HUES64 (cell line): ENCODE data around the gene SERPINF2.
A peak's percentile ranks its signal among the peaks of the same experiment; 100 is the strongest.
"Not testable (repeated sequence)": the region's sequence is repeated elsewhere in the genome, so short reads cannot be mapped to it uniquely, and the experiment has no call there.

Experiments used
- H3K27ac ChIP-seq: 2 replicates; pipeline ENCODE4 v1.7.0; 2013; ENCODE audit warnings: low read depth, low read length, inconsistent platforms
- H3K27me3 ChIP-seq: 2 replicates; pipeline ENCODE4 v1.6.1; 2013; ENCODE audit warnings: mild to moderate bottlenecking, low read length; ENCODE audit not compliant: insufficient read depth
- H3K36me3 ChIP-seq: 2 replicates; pipeline ENCODE4 v1.6.1; 2013; ENCODE audit warnings: mild to moderate bottlenecking, low read length; ENCODE audit not compliant: insufficient read depth
- H3K4me1 ChIP-seq: 2 replicates; pipeline ENCODE4 v1.6.1; 2013; ENCODE audit warnings: mild to moderate bottlenecking, low read length, moderate library complexity; ENCODE audit not compliant: insufficient read depth
- H3K4me3 ChIP-seq: 2 replicates; pipeline ENCODE4 v1.5.1; 2013; ENCODE audit warnings: mild to moderate bottlenecking, low read length, moderate library complexity
- H3K9ac ChIP-seq: 2 replicates; pipeline ENCODE4 v1.6.1; 2013; ENCODE audit warnings: mild to moderate bottlenecking, low read depth, low read length
- H3K9me3 ChIP-seq: 2 replicates; pipeline ENCODE4 v1.6.1; 2013; ENCODE audit warnings: low read depth, low read length; ENCODE audit not compliant: insufficient read depth
- WGBS: fragments of 150-250, 120-280 bp; methylation state at CpG from one replicate; pipeline ENCODE4 v1.1.7; 2013; ENCODE audit warnings: missing lambda C conversion rate; 5-methylcytosine and 5-hydroxymethylcytosine counted together

The SERPINF2 gene

DNA sequence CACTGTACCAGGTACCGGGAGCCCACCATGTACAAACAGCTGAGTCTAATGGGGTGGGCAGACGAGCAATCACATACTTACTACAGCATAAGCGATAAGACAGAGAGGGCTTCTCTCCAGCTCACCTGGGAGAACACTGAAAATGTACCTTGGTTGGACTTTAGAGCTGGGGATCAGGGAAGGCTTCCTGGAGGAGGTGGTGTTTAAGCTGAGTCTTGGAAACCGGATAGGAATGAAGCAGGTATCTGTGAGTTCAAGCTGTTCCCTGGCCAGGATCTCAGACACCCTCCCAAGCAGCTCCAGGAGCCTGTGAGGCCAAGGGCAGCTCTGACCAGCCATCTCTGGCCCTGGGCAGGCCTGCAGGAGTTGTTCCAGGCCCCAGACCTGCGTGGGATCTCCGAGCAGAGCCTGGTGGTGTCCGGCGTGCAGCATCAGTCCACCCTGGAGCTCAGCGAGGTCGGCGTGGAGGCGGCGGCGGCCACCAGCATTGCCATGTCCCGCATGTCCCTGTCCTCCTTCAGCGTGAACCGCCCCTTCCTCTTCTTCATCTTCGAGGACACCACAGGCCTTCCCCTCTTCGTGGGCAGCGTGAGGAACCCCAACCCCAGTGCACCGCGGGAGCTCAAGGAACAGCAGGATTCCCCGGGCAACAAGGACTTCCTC, 11.2 kb downstream of the SERPINF2 start:
- Histone ChIP-seq H3K36me3 (no peaks in the 10 kb centered on the region), H3K27ac (no peak overlapping the region), H3K9me3 (no peaks in the 10 kb centered on the region), H3K4me3 (no peak overlapping the region), H3K9ac (no peak overlapping the region), H3K4me1 (peaks cover 6% of the 10 kb centered on the region; the same call in 1 of the 2 replicates), H3K27me3 (no peaks in the 10 kb centered on the region)
- 79% methylated on average over 23 of the region's 23 CpGs for WGBS

GRCh38 chr17:1754430-1755112, 11.9 kb downstream of the SERPINF2 start:
- H3K9me3 ChIP-seq: no peaks in the 10 kb centered on the region
- H3K9ac ChIP-seq: no peak overlapping the region
- no peaks in the 10 kb centered on the region for H3K36me3 ChIP-seq
- H3K27me3 ChIP-seq: no peaks in the 10 kb centered on the region
- H3K4me3 ChIP-seq: no peak overlapping the region
- no peak overlapping the region for H3K27ac ChIP-seq
- WGBS: 81% methylated on average over 22 of the region's 25 CpGs
- H3K4me1 ChIP-seq: peaks cover 6% of the 10 kb centered on the region; the same call in 1 of the 2 replicates

- WGBS: 90% methylated on average over 20 of the region's 20 CpGs
- Histone ChIP-seq H3K36me3 (no peaks in the 10 kb centered on the region), H3K9me3 (no peaks in the 10 kb centered on the region), H3K9ac (no peak overlapping the region), H3K27ac (no peak overlapping the region), H3K4me3 (no peak overlapping the region), H3K27me3 (no peaks in the 10 kb centered on the region), H3K4me1 (peaks cover 6% of the 10 kb centered on the region; the same call in 1 of the 2 replicates)
Measured at GRCh38 chr17:1755252-1755826, 12.7 kb downstream of the SERPINF2 start.

- Histone ChIP-seq H3K4me1 (peaks cover 6% of the 10 kb centered on the region; the same call in 1 of the 2 replicates), H3K36me3 (no peaks in the 10 kb centered on the region), H3K4me3 (no peak overlapping the region), H3K9me3 (no peaks in the 10 kb centered on the region), H3K9ac (no peak overlapping the region), H3K27ac (no peak overlapping the region), H3K27me3 (no peaks in the 10 kb centered on the region)
- WGBS: 75% methylated on average over 17 of the region's 17 CpGs
Measured at GRCh38 chr17:1755827-1756262, 13.2 kb downstream of the SERPINF2 start.

DNA sequence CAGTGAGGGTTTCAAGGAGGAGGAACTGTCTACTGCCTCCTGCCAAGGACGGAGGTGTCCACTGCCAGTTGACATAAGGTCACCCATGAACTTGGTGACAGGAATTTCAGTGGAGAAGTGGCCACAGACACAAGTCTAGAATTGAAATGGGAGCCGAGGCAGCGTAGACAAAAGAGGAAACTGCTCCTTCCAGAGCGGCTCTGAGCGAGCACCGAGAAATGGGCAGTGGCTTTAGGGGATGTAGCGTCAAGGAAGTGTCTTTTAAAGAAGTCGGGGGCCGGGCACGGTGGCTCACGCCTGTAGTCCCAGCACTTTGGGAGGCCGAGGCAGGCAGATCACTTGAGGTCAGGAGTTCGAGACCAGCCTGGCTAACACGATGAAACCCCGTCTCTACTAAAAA, 16.1 kb downstream of the SERPINF2 start:
- WGBS: 93% methylated on average over 15 of the region's 15 CpGs
- H3K4me1 ChIP-seq: peaks cover 18% of the 10 kb centered on the region
- H3K9ac ChIP-seq: no peak overlapping the region
- H3K9me3 ChIP-seq: no peaks in the 10 kb centered on the region
- H3K4me3 ChIP-seq: no peak overlapping the region
- no peak overlapping the region for H3K27ac ChIP-seq
- H3K27me3 ChIP-seq: no peaks in the 10 kb centered on the region
- no peaks in the 10 kb centered on the region for H3K36me3 ChIP-seq

DNA sequence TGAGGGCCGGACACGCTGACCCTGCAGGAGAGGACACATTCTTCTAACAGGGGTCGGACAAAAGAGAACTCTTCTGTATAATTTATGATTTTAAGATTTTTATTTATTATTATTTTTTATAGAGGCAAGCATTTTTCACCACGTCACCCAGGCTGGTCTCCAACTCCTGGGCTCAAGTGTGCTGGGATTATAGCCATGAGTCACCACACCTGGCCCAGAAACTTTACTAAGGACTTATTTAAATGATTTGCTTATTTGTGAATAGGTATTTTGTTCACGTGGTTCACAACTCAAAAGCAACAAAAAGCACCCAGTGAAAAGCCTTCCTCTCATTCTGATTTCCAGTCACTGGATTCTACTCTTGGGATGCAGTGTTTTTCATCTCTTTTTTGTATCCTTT, 16.9 kb downstream of the SERPINF2 start:
- Histone ChIP-seq H3K4me1 (peaks cover 18% of the 10 kb centered on the region), H3K4me3 (no peak overlapping the region), H3K36me3 (no peaks in the 10 kb centered on the region), H3K9me3 (no peaks in the 10 kb centered on the region), H3K27ac (no peak overlapping the region), H3K9ac (no peak overlapping the region), H3K27me3 (no peaks in the 10 kb centered on the region)
- WGBS: 86% methylated on average over 2 of the region's 5 CpGs

- 51% methylated on average over 21 of the region's 21 CpGs for WGBS
- peaks cover 18% of the 10 kb centered on the region for H3K4me1 ChIP-seq
- H3K4me3 ChIP-seq: peak overlapping the region; percentile 42
- no peaks in the 10 kb centered on the region for H3K27me3 ChIP-seq
- peak overlapping the region; percentile 40 for H3K9ac ChIP-seq
- no peaks in the 10 kb centered on the region for H3K9me3 ChIP-seq
- H3K27ac ChIP-seq: peak overlapping the region; percentile 45; the same call in 1 of the 2 replicates
- no peaks in the 10 kb centered on the region for H3K36me3 ChIP-seq
Measured at GRCh38 chr17:1762233-1762900, 19.7 kb downstream of the SERPINF2 start.

GRCh38 chr17:1762901-1763898, 20.5 kb downstream of the SERPINF2 start:
- no peaks in the 10 kb centered on the region for H3K36me3 ChIP-seq
- H3K27ac ChIP-seq: peak overlapping the region; percentile 45; the same call in 1 of the 2 replicates

GRCh38 chr17:1764284-1764683, 21.6 kb downstream of the SERPINF2 start:
- H3K27ac ChIP-seq: no peak overlapping the region
- WGBS: 78% methylated on average over 11 of the region's 11 CpGs
- H3K4me3 ChIP-seq: no peak overlapping the region
- H3K9ac ChIP-seq: no peak overlapping the region
- H3K4me1 ChIP-seq: peaks cover 18% of the 10 kb centered on the region
- H3K36me3 ChIP-seq: no peaks in the 10 kb centered on the region
- no peaks in the 10 kb centered on the region for H3K27me3 ChIP-seq
- H3K9me3 ChIP-seq: no peaks in the 10 kb centered on the region

More at GRCh38 chr17:1762901-1763898, 20.5 kb downstream of the SERPINF2 start:
- Histone ChIP-seq H3K4me3 (peak overlapping the region; percentile 42), H3K9me3 (no peaks in the 10 kb centered on the region), H3K9ac (peak overlapping the region; percentile 40; the same call in 1 of the 2 replicates), H3K4me1 (peaks cover 18% of the 10 kb centered on the region), H3K27me3 (no peaks in the 10 kb centered on the region)
- 47% methylated on average over 22 of the region's 22 CpGs for WGBS

DNA sequence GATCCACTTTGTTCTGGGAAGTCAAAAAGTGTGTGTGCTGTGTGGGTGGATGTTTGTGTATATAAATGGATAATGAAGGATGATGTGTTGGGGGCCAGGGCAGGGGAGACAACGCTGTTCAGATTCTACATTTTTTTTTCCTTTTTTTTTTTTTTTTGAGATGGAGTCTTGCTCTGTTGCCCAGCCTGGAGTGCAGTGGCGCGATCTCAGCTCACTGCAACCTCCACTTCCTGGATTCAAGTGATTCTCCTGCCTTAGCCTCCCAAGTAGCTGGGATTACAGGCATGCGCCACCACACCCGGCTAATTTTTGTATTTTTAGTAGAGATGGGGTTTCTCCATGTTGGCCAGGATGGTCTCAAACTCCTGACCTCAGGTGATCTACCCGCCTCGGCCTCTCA, 22.0 kb downstream of the SERPINF2 start:
- H3K4me1 ChIP-seq: peaks cover 22% of the 10 kb centered on the region
- H3K4me3 ChIP-seq, H3K9me3 ChIP-seq, H3K27me3 ChIP-seq, H3K36me3 ChIP-seq, H3K9ac ChIP-seq, H3K27ac ChIP-seq: not testable (repeated sequence)
- 97% methylated on average over 6 of the region's 7 CpGs for WGBS
